GM03348 (cell line): Measurements from ENCODE around the gene UGT2B15.
"Not testable (repeated sequence)": the region's sequence is repeated elsewhere in the genome, so short reads cannot be mapped to it uniquely, and the experiment has no call there.

Experiments used
- DNase-seq: peaks from one replicate; pipeline ENCODE4 v3.0.0; 2012; ENCODE audit warnings: low spot score

UGT2B15 gene

DNA sequence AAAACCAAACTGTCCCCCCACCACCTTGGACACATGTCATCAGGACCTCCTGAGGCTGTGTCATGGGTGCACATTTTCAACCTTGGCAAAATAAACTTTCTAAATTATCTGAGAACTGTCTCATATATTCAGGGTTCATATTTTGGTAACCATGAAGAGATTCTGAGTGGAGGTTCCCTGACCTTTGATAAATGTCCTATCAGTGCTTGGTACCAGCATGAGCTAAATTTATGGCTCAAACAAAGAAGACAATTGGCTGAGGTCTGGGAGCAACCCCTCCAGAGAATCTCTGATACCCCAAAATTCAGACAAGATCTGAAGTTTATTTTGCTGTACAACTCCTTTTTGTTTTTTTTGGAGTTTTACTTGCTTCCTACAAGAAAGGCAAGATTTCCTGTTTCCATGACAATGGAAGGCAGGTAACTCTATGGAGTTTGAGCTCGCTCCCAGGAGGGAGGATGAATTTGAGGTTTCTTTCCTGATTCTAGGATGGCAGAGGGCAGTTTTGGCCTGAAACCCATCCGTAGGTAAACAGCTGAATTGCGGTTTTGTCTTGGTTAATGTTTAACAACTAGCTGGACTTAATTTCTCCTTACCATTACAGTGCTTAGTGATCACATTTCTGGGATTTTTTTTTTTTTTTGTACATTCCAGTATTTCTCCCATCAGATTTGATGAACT is 14.5 kb downstream of the UGT2B15 start:
- no peak for DNase-seq

DNA sequence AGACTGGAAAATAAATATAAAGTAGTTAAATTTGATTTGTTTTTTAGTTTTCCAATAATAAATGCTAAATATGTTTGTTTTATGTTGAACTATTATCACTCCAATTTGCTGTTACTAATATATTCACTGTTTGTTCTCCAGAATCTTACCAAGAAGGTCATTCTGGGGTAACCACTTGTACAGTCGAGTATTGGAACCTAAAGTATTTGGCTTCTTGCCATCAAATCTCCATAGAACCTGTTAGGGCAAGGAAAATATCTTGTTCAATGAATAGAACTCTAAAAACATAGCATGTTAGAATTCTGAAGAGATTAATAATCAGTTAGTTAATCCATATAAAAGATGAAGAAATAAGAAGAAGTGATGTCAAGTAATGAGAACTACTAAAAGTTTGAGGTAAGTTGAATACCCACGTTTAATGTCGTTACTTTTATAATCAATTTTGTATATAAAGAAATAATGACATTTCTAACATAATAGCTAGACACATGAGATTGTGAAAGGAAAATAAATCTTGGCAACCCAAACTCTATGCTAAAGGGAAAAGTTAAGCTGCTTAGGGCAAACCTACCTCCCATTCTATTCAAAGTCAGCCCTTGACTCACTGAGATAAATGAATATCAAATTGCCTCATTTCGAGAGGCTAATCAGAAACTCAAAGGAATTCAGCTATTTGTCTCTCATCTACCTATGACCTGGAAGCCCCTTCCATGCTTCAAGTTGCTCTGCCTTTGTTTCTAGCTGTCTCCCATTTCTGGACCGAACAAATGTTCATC is 15.3 kb downstream of the UGT2B15 start:
- no peak for DNase-seq

DNA sequence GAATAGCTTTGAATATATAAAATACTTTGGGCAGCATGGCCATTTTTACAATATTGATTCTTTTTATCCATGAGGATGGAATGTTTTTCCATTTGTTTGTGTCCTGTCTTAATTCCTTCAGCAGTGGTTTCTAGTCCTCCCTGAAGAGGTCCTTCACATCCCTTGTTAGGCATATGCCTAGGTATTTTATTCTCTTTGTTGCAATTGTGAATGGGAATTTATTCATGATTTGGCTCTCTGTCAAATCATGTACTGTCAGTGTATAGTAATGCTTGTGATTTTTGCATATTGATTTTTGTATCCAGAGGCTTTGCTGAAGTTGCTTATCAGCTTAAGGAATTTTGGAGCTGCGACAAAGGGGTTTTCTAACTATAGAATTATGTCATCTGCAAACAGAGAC is 18.5 kb downstream of the UGT2B15 start:
- no peak for DNase-seq

DNA sequence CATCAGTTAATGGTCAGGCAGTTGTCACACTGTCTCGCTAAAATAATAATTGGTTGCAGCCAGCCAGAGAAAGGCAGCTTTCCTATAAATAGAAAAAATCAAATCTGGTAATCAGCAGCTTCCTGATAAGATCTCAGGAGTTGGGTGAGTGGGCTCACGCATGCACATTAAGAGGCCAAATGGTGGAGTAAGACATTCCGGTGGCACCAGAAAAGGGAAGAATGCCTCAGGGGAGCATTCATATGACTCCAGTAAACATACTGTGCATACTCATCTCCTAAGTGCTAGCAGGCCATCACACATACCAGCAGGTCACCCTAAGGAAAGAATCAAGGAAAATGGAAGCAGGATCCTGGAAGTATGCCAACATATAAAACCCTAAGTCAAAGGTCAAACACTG is 40.1 kb downstream of the UGT2B15 start:
- no peak for DNase-seq

DNA sequence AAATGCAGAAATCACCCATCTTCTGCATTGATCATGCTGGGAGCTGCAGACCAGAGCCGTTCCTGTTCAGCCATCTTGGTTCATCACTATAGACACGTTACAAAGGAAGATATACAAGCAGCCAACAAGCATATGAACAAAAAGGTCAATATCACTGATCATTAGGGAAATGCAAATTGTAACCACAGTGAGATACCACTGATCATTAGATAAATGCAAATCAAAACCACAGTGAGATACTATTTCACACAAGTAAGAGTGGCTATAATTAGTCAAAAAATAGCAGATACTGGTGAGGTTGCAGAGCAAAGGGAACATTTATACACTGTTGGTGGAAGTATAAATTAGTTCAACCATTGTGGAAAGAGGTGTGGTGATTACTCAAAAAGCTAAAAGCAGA is 47.7 kb downstream of the UGT2B15 start:
- not testable (repeated sequence) for DNase-seq

DNA sequence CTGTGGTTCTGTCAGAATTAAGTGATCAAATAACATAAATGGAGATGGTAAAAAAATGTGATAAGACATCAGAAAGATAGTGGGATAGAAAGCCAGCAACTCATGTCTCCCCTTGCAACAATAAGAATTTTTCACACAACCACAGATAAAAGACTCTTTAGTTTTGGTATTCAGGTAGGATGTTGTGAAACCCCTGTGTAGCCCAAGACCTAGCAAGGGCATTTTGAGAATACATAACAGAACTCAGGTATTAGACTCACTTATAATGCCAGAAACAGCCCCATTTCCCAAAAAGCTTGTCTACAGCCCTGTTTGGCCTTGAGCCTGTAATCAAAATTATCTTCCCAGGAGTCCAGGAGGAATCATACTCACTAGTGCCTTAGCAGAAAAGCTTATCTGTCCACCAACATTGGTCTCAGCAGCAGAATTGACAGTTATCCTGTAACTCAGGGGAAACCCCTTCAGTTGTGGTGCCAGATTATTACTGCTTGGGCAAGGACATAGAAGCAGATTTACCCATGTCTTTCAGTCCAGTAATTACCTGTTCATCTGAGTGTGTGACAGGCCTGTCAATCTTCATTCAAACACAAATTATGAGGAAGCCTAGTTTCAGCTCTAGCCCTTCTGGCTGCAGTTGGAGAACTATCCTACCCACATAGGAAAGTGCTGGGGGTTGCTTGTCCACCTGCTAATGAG is 53.3 kb downstream of the UGT2B15 start:
- DNase-seq: no peak

DNA sequence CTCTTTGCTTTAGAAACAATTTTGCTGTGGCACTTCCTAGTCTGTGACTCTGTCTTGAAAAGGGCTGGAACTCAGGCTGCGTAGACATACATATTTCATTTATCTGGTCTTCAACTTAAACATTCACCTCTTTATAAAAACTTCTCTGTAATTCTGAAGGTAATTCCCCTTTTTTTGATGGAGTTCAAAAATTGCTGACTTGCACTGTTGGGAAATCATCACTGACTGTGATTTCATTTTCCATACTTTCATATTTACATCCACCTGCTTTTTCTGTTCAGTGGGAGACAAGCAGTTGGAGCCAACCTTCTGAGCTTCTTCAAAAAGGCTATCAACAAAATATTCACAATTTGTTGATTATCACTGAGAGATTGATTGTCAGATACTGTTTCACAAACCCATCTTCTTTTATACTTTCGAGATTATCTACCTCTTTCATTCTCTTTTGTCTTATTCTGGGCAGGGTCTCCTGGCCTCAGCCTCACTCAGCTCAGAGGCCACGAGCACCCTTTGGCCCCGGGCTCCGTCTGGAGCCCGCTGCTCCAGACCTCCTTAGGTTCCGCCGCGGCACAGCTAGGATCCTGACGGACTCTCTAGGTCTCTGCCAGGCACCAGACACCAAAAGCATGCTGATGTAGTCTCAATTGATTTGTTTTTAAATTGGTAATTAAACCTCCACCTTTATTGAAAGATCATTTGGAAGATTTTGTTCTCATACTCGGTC is 54.6 kb downstream of the UGT2B15 start:
- no peak for DNase-seq

DNA sequence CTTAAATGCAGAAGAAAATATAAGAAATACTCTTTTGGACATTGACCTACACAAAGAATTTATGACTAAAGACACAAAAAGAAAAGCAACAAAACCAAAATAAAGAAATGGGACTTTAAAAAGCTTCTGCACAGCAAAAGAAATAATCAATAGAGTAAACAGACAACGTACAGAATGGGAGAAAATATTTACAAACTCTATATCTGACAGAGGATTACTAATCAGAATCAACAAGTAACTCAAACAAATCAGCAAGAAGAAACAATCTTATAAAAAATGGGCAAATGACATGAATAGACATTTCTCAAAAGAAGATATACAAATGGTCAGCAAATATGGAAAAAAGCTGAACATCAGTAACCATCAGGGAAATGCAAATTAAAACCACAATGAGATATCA is 56.7 kb downstream of the UGT2B15 start:
- no peak for DNase-seq

DNA sequence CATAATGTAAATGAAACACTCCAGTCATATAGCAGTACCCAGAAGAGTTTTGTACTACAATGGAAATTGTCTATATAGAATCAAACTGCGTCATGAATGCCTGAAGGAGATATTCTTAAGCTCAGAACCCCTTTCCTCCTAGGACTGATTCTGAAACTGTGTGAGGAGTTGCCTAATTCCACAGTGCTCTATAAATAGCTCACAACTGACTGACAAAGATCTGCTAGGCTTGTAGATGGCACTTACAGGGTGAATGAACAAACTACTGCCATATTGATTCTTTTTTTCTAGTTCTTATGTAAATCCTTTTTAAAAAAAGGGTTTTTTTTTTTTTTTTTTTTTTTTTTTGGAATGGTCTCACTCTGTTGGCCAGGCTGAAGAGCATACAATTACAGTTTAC is 64.2 kb downstream of the UGT2B15 start:
- no peak for DNase-seq

DNA sequence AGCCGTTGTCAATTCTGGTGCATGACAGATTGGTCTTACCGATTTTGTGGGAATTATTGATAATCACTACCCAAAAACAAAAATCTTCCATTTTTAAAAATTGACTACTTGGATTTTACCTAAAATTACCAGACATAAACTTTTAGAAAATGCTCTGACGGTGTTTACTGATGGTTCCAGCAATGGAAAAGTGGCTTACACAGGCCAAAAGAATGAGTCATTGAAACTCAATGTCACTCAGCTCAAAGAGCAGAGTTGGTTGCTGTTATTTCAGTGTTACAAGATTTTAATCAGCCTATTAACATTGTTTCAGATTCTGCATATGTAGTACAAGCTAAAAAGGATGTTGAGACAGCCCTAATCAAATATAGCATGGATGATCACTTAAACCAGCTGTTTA is 71.3 kb downstream of the UGT2B15 start:
- DNase-seq: no peak

DNA sequence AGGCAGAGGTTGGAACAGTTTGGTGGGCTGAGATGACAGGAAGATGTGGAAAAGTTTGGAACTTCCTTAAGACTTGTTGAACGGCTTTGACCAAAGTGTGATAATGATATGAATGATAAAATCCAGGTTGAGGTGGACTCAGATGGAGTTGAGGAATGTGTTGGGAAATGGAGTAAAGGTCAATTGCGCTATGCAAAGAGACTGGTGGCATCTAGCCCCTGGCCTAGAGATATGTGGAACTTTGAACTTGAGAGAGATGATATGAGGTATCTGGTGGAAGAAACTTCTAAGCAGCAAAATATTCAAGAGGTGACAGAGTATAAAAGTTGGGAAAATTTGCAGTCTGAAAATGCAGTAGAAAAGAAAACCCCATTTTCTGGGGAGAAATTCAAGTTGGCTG is 73.0 kb downstream of the UGT2B15 start:
- no peak for DNase-seq
